Neuronal stem cell (in vitro differentiated cells): ENCODE measurements around the gene NOL7.

Source experiments
- DNase-seq: peaks from one replicate; pipeline ENCODE4 v3.0.0-alpha.2; 2013; ENCODE audit warnings: low spot score
- H2AFZ ChIP-seq: one replicate; pipeline ENCODE4 v1.6.1; 2013; ENCODE audit warnings: mild to moderate bottlenecking, low read length, inconsistent platforms
- H2AK5ac ChIP-seq: 2 replicates; pipeline ENCODE4 v1.6.1; 2013; ENCODE audit warnings: low read depth, mild to moderate bottlenecking, inconsistent platforms, low read length, moderate library complexity, mixed read lengths
- H2BK120ac ChIP-seq: 2 replicates; pipeline ENCODE4 v1.6.1; 2013; ENCODE audit warnings: low read depth, mild to moderate bottlenecking, inconsistent platforms, low read length, moderate library complexity, mixed read lengths
- H2BK12ac ChIP-seq: one replicate; pipeline ENCODE4 v1.6.1; 2013; ENCODE audit warnings: low read length, inconsistent platforms
- H2BK15ac ChIP-seq: 2 replicates; pipeline ENCODE4 v1.6.1; 2013; ENCODE audit warnings: mild to moderate bottlenecking, low read length, inconsistent platforms, mixed read lengths
- H2BK5ac ChIP-seq: one replicate; pipeline ENCODE4 v1.6.1; 2013; ENCODE audit warnings: inconsistent platforms, mild to moderate bottlenecking, low read length, moderate library complexity
- H3K14ac ChIP-seq: one replicate; pipeline ENCODE4 v1.6.1; 2013; ENCODE audit warnings: low read length, inconsistent platforms
- H3K18ac ChIP-seq: 2 replicates; pipeline ENCODE4 v1.6.1; 2013; ENCODE audit warnings: low read length, inconsistent platforms
- H3K23ac ChIP-seq: 2 replicates; pipeline ENCODE4 v1.6.1; 2013; ENCODE audit warnings: low read depth, mild to moderate bottlenecking, mixed read lengths, low read length, inconsistent platforms; ENCODE audit not compliant: poor library complexity
- H3K27ac ChIP-seq: replicated peaks from 3 replicates; pipeline ENCODE4 v1.5.1; 2013; ENCODE audit warnings: low read length, inconsistent platforms
- H3K27me3 ChIP-seq, 3 experiments: 2 replicates each; pipeline ENCODE4 v1.6.1; 2013; ENCODE audit warnings: low read length in 3 of 3, mild to moderate bottlenecking in 2 of 3, inconsistent platforms in 1 of 3, low read depth in 1 of 3, mixed read lengths in 1 of 3, moderate library complexity in 1 of 3; ENCODE audit not compliant: control insufficient read depth in 3 of 3, insufficient read depth in 3 of 3
- H3K36me3 ChIP-seq, 2 donors: replicated peaks in 1 of 2; 2 replicates each; pipeline ENCODE4 v1.6.1; 2013; ENCODE audit warnings: low read length in 2 of 2; ENCODE audit not compliant: control insufficient read depth in 2 of 2, insufficient read depth in 2 of 2
- H3K4ac ChIP-seq: 2 replicates; pipeline ENCODE4 v1.6.1; 2013; ENCODE audit warnings: inconsistent platforms, mild to moderate bottlenecking, low read length, moderate library complexity
- H3K4me1 ChIP-seq, 2 donors: 1 replicate in 1 of 2; 2 replicates in 1 of 2; pipeline ENCODE4 v1.6.1; 2013; ENCODE audit warnings: low read length in 2 of 2, low read depth in 1 of 2; ENCODE audit not compliant: control insufficient read depth in 2 of 2, insufficient read depth in 1 of 2
- H3K4me2 ChIP-seq: one replicate; pipeline ENCODE4 v1.6.1; 2013; ENCODE audit warnings: mild to moderate bottlenecking, low read length, inconsistent platforms; ENCODE audit not compliant: insufficient read depth, poor library complexity, severe bottlenecking
- H3K4me3 ChIP-seq, 2 donors: 2 replicates each; pipeline ENCODE4 v1.5.1; 2013; ENCODE audit warnings: low read length in 2 of 2, mild to moderate bottlenecking in 2 of 2, inconsistent platforms in 1 of 2, moderate library complexity in 1 of 2
- H3K79me1 ChIP-seq: one replicate; pipeline ENCODE4 v1.6.1; 2013; ENCODE audit warnings: low read depth, mild to moderate bottlenecking, inconsistent platforms, low read length, moderate library complexity
- H3K9ac ChIP-seq: one replicate; pipeline ENCODE4 v1.6.1; 2013; ENCODE audit warnings: mild to moderate bottlenecking, low read depth, low read length, inconsistent platforms; ENCODE audit not compliant: poor library complexity
- H3K9me3 ChIP-seq, 2 donors: replicated peaks in 1 of 2; 2 replicates each; pipeline versions ENCODE3 to v1.6.1; 2013; ENCODE audit warnings: low read length in 2 of 2, mild to moderate bottlenecking in 2 of 2, inconsistent platforms in 1 of 2, low read depth in 1 of 2, mixed read lengths in 1 of 2, moderate library complexity in 1 of 2; ENCODE audit not compliant: control insufficient read depth in 2 of 2, insufficient read depth in 1 of 2
- H4K8ac ChIP-seq: one replicate; pipeline ENCODE4 v1.6.1; 2013; ENCODE audit warnings: low read depth, mild to moderate bottlenecking, inconsistent platforms, low read length, moderate library complexity
- H4K91ac ChIP-seq: one replicate; pipeline ENCODE4 v1.6.1; 2013; ENCODE audit warnings: low read length, low read depth, mild to moderate bottlenecking, inconsistent platforms; ENCODE audit not compliant: poor library complexity
- WGBS, 2 donors: extraction: QIAGEN DNeasy Blood & Tissue Kit; methylation state at CpG; one replicate each; pipeline ENCODE4 v1.1.7; 2013; ENCODE audit warnings: missing lambda C conversion rate in 2 of 2, mixed read lengths in 1 of 2; ENCODE audit not compliant: insufficient read length in 2 of 2, insufficient replicate concordance in 1 of 2; ENCODE audit errors: extremely low coverage in 2 of 2; 5-methylcytosine and 5-hydroxymethylcytosine counted together

Gene NOL7

GRCh38 chr6:13574571-13575376 is 40.4 kb upstream of the NOL7 start, which contains the start of gene SIRT5:
TSS of gene SIRT5 (plus strand) at chr6:13574601. CDS start at chr6:13584111, 9,510 bp downstream.
- Histone ChIP-seq H2BK5ac (peak within 1 kb of the TSS; percentile 99), H3K14ac (peak within 1 kb of the TSS; percentile 79), H3K4ac (peak within 1 kb of the TSS; percentile 76), H3K23ac (peak within 1 kb of the TSS; percentile 99), H3K27ac (peak within 1 kb of the TSS; percentile 96), H2AFZ (peak within 1 kb of the TSS; percentile 99), H3K9me3 (peaks cover 0 to 3% of the 10 kb centered on the region in 2 donors), H3K79me1 (no peaks in the 10 kb centered on the region), H4K91ac (peak within 1 kb of the TSS; percentile 38), H2BK120ac (peak within 1 kb of the TSS; percentile 10), H3K9ac (peak within 1 kb of the TSS; percentile 91), H3K36me3 (peaks cover 0 to 4% of the 10 kb centered on the region in 2 donors), H3K27me3 (no peaks in the 10 kb centered on the region), H3K4me2 (peak within 1 kb of the TSS; percentile 89), H3K4me1 (peaks cover 3 to 4% of the 10 kb centered on the region in 2 donors), H3K4me3 (peak within 1 kb of the TSS; percentile 79 to 92), H3K18ac (peak within 1 kb of the TSS; percentile 99), H2AK5ac (peak within 1 kb of the TSS; percentile 68), H2BK15ac (peak within 1 kb of the TSS; percentile 100), H4K8ac (peak within 1 kb of the TSS; percentile 98), H2BK12ac (peak within 1 kb of the TSS; percentile 75)
- no CpG with 5 or more reads among the region's 52 CpGs for WGBS, 2 donors
- DNase-seq: peak; percentile 82

GRCh38 chr6:13575377-13575775 is 39.8 kb upstream of the NOL7 start:
- Histone ChIP-seq H3K4ac (no peak overlapping the region), H3K4me2 (peak overlapping the region; percentile 89), H2BK12ac (no peak overlapping the region), H3K9ac (no peak overlapping the region), H4K8ac (no peak overlapping the region), H4K91ac (no peak overlapping the region), H3K27me3 (no peaks in the 10 kb centered on the region), H2AFZ (peak overlapping the region; percentile 99), H2AK5ac (no peak overlapping the region), H2BK120ac (no peak overlapping the region), H3K27ac (peak overlapping the region; percentile 96), H3K14ac (no peak overlapping the region), H3K4me1 (peaks cover 3 to 4% of the 10 kb centered on the region in 2 donors), H2BK5ac (peak overlapping the region; percentile 99), H2BK15ac (no peak overlapping the region), H3K18ac (no peak overlapping the region), H3K79me1 (no peaks in the 10 kb centered on the region), H3K23ac (no peak overlapping the region), H3K4me3 (peak overlapping the region; percentile 79 to 92), H3K36me3 (peaks cover 0 to 5% of the 10 kb centered on the region in 2 donors), H3K9me3 (peaks cover 0 to 3% of the 10 kb centered on the region in 2 donors)
- WGBS, 2 donors: no CpG with 5 or more reads among the region's 3 CpGs
- no peak for DNase-seq

- no peak overlapping the region for H2AFZ ChIP-seq
- H3K36me3 ChIP-seq: peaks cover 0 to 8% of the 10 kb centered on the region in 2 donors
- H4K91ac ChIP-seq: no peak overlapping the region
- H3K18ac ChIP-seq: no peak overlapping the region
- H4K8ac ChIP-seq: no peak overlapping the region
- no peak overlapping the region for H3K14ac ChIP-seq
- H3K27ac ChIP-seq: no peak overlapping the region
- no peak overlapping the region for H2BK12ac ChIP-seq
- no peaks in the 10 kb centered on the region for H3K79me1 ChIP-seq
- no peak overlapping the region for H2BK5ac ChIP-seq
- no peaks in the 10 kb centered on the region for H3K27me3 ChIP-seq
- H2AK5ac ChIP-seq: no peak overlapping the region
- no peak overlapping the region for H3K4me2 ChIP-seq
- no CpG with 5 or more reads among the region's 3 CpGs for WGBS, 2 donors
- peaks cover 0 to 3% of the 10 kb centered on the region in 2 donors for H3K9me3 ChIP-seq
- no peak overlapping the region for H3K4me3 ChIP-seq
- no peak overlapping the region for H3K23ac ChIP-seq
- H3K9ac ChIP-seq: no peak overlapping the region
- no peak for DNase-seq
- no peak overlapping the region for H2BK15ac ChIP-seq
- no peak overlapping the region for H3K4ac ChIP-seq
- peaks cover 3 to 4% of the 10 kb centered on the region in 2 donors for H3K4me1 ChIP-seq
- H2BK120ac ChIP-seq: no peak overlapping the region
These were observed 39.1 kb upstream of the NOL7 start for GRCh38 chr6:13576017-13576416.

GRCh38 chr6:13577926-13578325 is 37.2 kb upstream of the NOL7 start:
- Histone ChIP-seq H2BK120ac (no peak overlapping the region), H4K91ac (no peak overlapping the region), H3K79me1 (no peaks in the 10 kb centered on the region), H3K27ac (no peak overlapping the region), H3K23ac (no peak overlapping the region), H2BK15ac (no peak overlapping the region), H2AK5ac (no peak overlapping the region), H2AFZ (no peak overlapping the region), H3K9me3 (peaks cover 0 to 3% of the 10 kb centered on the region in 2 donors), H3K18ac (no peak overlapping the region), H3K27me3 (no peaks in the 10 kb centered on the region), H3K4me1 (peaks cover 3 to 4% of the 10 kb centered on the region in 2 donors), H4K8ac (no peak overlapping the region), H3K4me3 (no peak overlapping the region), H3K36me3 (peaks cover 2 to 15% of the 10 kb centered on the region in 2 donors), H2BK5ac (no peak overlapping the region), H3K4me2 (no peak overlapping the region), H3K14ac (no peak overlapping the region), H3K9ac (no peak overlapping the region), H3K4ac (no peak overlapping the region), H2BK12ac (no peak overlapping the region)
- no peak for DNase-seq
- no CpG with 5 or more reads among the region's 3 CpGs for WGBS, 2 donors
